Ureter (tissue), 1 donor: Measurements from ENCODE around the gene NYAP1. TPM values are rescaled to one million over a fixed set of nuclear protein-coding genes. Genes with fewer than 3 reads are reported as not detected.

ENCODE experiments used
- DNase-seq: peaks from one replicate; pipeline ENCODE4 v3.0.0-alpha.2; 2020; ENCODE audit warnings: low spot score
- total RNA-seq: library from RNA; stranded (reverse); gene quantifications from one replicate; pipeline ENCODE4 v1.2.4, GENCODE V29; 2023
- donor health status: DM: yes; HTN: yes; CAD: no.

Gene NYAP1
- total RNA-seq, 1 donor from 2014 or later, result 0.68 TPM

DNA sequence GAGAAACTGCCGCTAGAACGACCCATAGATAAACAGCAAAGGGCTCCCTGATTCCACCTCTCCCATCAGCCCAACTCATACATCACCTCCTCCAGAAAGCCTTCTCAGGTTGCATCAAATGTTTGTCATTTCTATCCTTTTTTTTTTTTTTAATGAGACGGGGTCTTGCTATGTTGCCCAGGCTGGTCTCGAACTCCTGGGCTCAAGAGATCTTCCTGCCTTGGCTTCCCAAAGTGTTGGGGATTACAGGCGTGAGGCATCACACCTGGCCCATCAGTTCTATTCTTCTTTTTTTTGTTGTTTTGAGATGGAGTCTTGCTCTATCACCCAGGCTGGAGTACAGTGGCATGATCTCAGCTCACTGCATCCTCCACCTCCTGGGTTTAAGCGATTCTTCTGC is 26.7 kb upstream of the NYAP1 start:
- no peak for DNase-seq

GRCh38 chr7:100464210-100464660 is 19.5 kb upstream of the NYAP1 start, which contains the start of gene SPACDR:
Gene SPACDR, minus strand, starts transcription at chr7:100464260. Its CDS starts 235 bp downstream, at chr7:100464025.
- no peak for DNase-seq

DNA sequence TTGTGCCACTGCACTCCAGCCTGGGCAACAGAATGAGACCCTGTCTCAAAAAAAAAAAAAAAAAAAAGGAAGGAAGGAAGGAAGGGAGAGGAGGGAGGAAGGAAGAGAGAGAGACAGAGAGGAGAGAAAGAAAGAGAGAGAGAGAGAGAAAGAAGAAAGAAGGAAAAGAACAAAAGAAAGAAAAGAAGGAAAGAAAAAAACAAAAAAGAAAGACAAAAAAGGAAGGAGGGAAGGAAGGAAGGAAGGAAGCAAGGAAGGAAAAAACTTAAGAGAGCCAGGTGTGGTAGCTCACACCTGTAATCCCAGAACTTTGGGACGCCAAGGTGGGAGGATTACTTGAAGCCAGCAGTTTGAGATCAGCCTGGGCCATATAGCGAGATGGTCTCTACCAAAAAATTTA is 18.9 kb upstream of the NYAP1 start:
- no peak for DNase-seq

GRCh38 chr7:100465299-100465698 is 18.4 kb upstream of the NYAP1 start:
- no peak for DNase-seq

DNA sequence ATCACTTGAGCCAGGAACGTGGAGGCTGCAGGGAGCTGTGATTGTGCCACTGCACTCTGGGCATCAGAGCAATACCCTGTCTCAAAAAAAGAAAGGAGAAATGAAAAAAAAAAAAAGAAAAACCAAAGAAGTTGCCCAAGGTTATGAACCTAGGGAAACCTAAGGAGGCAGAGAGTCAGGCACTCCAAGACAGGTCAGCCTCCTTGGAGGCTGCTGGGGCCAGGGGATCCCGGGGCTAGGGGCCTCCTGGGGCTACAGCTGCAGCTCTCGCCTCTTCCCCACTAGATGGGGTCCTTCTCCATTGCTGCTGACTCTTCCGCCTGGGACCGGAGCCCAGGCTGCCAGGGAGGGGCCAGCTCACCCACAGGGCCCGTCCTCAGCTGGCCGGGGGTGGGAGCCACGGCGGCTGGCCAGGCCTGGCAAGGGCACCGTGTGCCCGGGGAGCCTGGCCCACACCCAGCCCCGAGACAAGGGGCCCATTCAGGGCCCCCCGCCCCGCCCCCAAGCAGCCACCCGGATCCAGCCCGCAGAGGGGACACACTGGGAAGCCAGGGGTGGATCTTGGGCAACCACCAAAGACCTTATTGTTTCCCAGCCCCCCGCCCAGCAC is 17.9 kb upstream of the NYAP1 start:
- no peak for DNase-seq

DNA sequence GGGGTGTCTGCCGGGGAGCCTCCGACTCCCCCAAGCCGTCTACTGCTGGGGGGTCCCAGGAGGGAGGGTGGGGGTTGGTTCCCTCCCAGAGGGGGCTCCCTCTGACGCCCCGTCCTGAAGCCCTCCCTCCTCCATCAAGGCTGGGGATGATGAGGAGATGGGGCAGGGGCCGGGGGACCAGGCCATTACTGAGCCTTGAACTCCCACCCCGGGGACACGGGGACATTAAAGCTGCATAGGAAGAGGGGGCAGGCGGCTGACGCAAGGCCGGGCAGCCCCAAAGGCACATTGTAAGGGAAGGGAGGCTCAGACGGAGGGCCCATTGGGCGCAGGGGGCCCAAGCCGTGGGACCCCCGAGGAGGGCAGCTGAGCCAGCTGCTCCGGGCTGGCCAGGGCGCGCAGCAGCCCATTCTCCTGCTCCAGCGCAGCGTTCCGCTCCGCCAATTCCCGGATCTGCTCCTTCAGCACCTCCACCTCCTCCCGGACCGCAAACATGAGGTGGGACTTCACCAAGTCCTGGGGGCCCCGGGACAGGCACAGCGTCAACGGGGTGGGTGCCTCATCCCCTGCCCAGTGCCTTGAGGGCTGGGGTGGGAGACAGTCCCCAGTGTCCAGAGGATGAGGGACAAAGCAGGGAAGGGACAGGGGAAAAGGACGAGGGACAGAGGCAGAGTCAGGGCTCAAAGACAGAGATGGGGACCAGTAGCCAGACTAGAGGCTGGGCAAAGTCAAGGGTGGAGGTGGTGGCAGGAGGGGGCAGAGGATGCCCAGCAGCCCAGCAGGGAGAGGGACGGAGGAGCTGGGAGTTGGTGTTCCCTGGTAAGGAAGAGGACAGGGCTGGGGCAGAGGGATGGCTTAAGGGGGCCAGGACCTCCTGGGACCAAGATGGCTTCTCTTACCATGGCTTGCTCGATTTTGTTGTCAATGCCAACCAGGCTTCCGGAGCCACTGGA is 16.8 kb upstream of the NYAP1 start:
- DNase-seq, result no peak

- DNase-seq, result no peak
Measured at GRCh38 chr7:100467638-100468373, 15.9 kb upstream of the NYAP1 start.

DNA sequence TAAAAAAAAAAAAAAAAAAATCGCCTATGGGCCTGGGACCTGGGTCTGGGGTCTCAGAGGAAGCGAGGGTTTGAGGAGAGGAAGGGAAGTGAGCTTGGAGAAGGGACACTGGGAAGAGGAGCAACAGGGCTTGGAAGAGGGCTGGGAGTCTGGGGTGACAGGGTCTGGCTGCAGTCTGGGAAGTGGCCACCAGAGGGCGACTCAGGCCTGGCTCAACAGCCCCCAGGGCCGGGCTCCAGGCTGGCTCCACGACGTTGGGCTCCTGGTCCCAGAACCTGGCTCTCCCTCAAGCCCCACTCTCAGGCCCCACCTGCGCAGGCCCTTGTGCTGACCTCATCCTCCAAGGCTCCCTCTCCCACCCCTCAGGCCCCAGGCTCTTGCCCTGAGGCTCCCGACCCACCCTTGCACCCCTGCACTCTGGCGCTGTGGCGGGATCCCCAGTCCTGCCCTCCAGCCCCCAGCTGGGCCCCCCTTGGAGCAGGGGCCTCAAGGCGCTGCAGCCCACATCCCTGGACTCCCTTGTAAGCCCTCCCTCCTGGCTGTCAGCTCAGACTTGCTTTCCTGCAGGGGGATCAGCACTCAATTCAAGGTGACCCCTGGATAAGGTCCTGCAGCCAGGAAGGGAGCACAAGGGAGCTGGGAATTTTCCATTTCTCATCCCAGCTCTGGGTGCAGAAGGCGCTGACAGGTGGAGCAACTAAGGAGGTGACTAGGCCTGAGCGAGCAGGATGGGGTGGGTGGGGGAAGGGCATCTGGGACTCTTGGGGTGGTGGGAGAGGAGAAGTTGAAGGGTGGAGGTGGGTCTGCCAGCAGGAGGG is 14.3 kb upstream of the NYAP1 start:
- DNase-seq, result peak; percentile 88

DNA sequence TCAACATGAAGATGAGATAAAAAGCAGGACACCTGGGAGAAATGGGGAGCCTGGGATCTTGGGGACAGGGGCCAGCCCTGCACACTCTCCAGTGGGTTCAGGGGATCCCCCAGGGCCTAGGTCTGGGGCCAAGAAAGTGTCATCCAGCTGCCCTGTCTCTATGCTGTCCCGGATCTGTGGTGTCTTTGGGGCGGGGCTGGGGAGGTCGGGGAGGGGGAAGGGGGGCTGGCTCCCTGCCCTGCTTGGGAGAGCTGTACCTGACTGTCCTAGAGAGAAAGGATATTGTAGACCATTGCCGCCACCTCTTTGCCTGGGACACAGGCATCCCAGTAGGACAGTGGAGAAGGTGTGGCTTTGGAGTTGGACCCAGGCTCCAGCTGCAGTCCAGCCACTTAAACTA is 12.7 kb upstream of the NYAP1 start:
- no peak for DNase-seq

DNA sequence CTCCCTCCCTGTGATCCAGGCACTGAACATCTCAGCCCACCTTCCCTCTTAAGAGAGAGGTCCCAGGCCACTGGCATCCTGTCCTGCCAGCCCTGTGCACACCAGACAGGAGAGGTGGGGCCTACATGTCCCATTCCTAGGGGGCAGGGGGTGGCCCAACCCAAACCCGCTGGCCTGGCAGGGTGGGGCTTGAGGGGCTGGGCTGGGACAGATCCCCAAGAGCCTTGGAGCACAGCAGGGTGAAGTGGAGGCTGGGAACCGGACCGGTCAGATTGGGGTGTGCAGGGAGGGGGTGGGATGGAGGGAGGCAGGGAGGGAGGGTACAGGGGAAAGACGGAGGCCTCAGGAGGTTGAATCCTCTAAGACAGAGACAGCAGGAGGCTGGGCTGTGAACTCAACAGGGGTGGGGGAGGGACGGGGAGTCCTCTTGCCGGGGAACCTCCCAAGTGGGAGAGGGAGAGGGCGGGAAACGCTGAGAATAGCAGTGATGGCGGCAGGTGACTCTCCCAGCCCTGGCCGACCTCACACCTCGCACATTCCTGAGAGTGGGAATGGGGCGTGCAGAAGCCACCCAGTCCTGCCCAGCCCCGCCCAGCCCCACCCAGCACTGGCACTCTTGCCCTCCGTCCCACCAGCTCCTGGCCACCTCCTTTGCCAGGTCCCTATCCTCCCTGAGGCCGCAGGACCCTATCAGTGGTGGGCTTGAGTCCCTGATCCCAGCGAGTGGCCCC is 11.4 kb upstream of the NYAP1 start:
- DNase-seq, result no peak

- DNase-seq, result no peak
Measured at GRCh38 chr7:100472854-100473499, 10.8 kb upstream of the NYAP1 start.

DNA sequence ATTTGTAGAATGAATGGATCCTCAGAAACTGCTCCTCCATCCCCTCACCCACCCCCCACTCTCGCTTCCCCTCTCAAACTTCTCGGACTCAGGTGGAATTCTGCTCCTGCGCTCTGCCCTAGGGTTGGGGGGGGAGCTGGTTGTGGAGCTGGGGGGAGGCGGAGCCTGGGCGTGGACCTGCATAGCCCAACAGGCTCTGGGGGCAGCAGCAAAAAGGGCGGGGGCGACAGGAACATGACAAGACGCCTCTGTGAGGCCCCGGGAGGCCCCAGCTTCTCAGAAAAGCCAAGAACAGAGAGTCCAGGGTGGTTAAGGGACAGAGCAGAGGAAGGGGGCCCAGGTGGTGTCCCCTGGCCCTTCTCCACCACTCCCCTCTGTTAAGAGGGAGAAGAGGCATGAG is 8.2 kb upstream of the NYAP1 start:
- no peak for DNase-seq

GRCh38 chr7:100476101-100476780 is 7.5 kb upstream of the NYAP1 start:
- DNase-seq, result no peak

GRCh38 chr7:100476903-100477870 is 6.5 kb upstream of the NYAP1 start:
- DNase-seq, result no peak

- no peak for DNase-seq
Measured at GRCh38 chr7:100477871-100478267, 5.9 kb upstream of the NYAP1 start.

- DNase-seq, result peak; percentile 98
Measured at GRCh38 chr7:100478958-100479660, 4.6 kb upstream of the NYAP1 start, which contains the start of gene TSC22D4. Gene TSC22D4, minus strand, starts transcription at chr7:100479214. Its CDS starts 1,176 bp downstream, at chr7:100478038.

DNA sequence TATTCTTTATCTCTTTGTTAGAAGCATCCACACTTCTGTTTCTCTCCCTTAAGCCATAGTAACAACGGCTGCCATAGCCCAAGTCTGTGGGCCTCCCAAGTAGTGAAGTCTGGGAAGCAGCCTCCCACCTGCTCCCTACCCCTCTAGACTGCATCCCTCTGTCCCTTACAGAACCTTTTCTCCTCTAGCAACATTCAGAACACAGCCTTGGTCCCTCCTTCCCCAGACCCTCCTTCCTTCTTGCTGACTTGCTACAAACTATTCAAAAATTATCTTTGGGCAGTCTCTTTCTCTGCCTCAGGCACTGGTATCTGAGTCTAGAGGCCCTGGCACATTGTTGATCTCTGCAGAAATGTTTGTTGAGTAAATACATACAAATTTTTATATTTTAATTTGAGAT is 2.3 kb upstream of the NYAP1 start:
- no peak for DNase-seq

DNA sequence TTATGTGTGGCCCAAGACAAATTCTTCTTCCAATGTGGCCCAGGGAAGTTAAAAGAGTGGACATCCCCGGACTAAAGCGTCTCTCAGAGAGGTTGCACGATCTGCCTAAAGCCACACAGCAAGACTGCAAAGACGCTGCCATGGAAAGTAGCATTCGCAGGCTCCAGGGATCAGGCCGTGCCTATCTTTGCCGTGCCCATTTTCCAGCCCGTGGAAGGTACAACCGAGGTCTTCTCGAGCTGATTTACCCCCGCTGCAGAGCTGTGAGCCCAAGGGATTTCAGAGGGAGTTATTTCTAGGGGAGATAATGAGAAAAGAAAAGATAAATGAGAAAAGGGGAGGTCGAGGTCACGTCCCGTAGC is 1.0 kb upstream of the NYAP1 start:
- DNase-seq, result no peak
